NCI-H1105 treated with DMSO at 0.1 percent for 48 hours (cell line): Measurements from ENCODE around the gene ITLN1.
"Not testable (repeated sequence)": the region's sequence is repeated elsewhere in the genome, so short reads cannot be mapped to it uniquely, and the experiment has no call there.

ENCODE experiments used
- DNase-seq: peaks from one replicate; lab custom pipeline; 2025; lab: John Stamatoyannopoulos, UW

The ITLN1 gene

DNA sequence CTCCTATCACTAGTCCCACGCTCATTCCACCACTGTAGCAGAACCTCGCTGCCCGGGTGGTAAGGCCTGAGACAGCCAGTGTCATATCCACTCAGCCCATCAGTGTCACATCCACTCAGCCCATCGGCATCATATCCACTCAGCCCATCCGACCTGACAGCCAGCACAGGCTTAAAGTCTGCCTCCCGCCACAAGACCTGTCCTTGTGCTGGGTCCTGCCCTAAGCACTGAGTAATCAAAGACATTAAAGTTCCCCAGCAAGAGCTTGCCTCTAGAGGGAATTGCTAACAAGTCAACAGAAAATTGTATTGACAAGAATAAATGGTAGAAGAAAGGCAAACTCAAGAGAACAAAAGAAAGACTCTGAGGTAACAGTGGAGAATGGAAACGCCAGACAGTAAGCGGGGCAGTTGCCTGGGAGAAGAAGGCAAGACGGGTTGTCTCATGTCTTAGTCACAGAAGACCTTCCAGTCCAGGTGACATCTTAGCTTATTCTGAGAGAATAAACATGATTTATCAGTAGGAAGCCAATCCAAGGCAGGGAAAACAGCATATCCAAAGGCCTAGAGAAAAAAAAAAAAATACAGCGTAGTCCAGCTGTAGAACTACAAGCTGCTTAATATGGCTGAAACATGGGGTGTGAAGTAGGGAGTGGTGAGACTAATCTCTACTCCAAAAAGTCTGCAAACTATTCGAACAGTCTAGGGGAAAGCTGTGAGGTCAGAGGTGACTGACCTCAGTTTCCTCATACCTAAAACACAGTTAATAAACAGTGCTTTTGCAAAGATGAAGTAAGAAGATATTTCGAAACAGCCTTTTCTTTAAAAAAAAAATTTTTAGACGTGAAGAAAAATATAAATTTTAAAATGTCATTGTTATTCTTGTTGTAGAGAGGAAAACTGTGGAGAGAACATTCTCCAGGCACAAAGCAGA is 1.1 kb downstream of the ITLN1 start:
- DNase-seq = no peak

GRCh38 chr1:160882582-160882981 is 2.4 kb downstream of the ITLN1 start:
- DNase-seq = no peak

DNA sequence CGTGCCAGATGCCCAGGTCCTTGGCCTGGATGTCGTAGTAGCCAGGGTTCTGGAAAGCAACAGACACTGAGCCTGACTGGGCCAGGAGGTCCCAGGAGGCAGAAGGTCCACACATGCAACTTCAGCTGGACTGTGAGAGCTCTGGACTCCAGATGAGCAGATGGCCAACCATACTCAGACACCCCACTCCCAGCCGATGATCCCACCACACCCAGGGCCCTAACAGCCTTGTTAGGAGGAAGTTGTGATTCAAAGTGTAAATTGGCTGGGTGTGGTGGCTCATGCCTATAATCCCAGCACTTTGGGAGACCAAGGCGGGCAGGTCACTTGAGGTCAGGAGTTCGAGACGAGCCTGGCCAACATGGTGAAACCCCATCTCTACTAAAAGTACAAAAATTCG is 3.7 kb downstream of the ITLN1 start:
- not testable (repeated sequence) for DNase-seq

DNA sequence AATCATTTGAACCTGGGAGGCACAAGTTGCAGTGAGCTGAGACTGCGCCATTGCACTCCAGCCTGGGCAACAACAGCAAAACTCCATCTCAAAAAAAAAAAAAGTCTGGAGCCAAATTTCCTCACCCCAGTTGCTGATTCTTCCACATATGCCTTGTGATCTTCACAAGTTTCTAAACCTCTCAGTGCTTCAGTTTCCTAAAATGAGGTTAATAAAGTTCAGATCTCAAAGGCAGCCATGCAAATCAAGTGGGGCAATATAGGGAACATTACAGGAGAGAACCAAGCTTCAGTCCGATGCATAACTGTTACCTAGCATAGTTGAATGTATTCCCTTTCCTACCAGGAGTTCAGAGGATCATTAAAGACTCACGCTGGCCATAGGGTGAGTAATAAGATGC is 4.8 kb downstream of the ITLN1 start:
- no peak for DNase-seq

DNA sequence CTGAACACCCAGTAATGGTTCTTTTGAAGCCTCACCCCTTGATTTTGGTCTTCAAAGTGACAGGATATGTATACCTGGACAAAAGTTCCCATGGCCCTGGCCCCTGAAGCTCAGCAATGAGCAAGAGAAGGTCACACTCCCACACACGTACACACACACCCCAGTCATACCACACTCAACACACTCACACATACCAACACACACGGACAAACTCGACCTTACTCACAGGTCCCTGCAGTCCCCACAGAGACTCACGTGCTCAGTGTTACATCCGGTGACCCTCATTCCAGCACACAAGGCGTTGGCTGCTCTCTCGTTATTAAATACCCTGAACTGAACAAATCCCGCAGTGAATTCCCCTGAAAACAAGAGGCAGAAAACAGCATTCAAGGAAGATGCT is 5.9 kb downstream of the ITLN1 start:
- no peak for DNase-seq

- no peak for DNase-seq
Observed at GRCh38 chr1:160877221-160877620, 7.8 kb downstream of the ITLN1 start.

- DNase-seq = no peak
Observed at GRCh38 chr1:160876311-160876710, 8.7 kb downstream of the ITLN1 start.

DNA sequence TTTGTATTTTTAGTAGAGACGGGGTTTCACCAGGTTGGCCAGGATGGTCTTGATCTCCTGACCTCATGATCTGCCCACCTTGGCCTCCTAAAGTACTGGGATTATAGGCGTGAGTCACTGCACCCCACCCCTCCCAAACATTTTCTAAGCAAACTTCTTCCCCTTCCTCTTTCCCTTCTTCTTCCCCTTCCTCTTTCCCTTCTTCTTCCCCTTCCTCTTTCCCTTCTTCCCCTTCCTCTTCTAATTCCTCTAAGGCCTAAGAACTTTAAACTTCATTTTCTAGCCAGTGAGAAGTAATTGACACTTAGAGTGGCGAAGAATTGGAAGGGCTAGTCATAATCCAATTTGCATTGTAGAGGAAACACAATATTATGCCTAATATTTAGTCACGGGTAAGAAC is 9.4 kb downstream of the ITLN1 start:
- not testable (repeated sequence) for DNase-seq

GRCh38 chr1:160874935-160875334 is 10.0 kb downstream of the ITLN1 start:
- no peak for DNase-seq

DNA sequence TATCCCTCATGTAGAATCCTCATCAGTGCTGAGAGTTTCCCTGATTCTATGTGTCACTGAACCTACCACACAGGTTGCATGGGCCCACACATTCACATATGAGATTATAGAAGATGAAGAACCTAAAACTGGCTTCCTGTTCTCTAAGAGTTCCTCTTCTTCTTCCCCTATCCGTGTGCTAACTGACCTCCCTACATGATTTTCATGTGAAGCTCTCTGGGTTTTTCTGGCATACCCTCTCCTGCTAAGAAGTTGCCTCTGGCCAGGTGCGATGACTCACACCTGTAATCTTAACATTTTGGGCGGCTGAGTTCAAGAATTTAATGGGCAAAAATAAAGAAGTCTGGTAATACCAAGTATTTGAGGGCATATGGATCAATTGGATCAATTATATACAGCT is 16.8 kb downstream of the ITLN1 start:
- DNase-seq = no peak

DNA sequence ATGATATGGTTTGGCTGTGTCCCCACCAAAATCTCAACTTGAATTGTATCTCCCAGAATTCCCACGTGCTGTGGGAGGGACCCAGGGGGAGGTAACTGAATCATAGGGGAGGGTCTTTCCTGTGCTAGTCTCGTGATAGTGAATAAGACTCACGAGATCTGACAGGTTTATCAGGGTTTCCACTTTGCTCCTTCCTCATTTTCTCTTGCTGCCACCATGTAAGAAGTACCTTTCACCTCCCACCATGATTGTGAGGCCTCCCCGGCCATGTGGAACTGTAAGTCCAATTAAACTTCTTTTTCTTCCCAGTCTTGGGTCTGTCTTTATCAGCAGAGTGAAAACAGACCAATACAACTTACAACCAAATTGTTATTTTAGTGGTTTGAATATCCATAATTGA is 17.3 kb downstream of the ITLN1 start:
- DNase-seq = not testable (repeated sequence)

DNA sequence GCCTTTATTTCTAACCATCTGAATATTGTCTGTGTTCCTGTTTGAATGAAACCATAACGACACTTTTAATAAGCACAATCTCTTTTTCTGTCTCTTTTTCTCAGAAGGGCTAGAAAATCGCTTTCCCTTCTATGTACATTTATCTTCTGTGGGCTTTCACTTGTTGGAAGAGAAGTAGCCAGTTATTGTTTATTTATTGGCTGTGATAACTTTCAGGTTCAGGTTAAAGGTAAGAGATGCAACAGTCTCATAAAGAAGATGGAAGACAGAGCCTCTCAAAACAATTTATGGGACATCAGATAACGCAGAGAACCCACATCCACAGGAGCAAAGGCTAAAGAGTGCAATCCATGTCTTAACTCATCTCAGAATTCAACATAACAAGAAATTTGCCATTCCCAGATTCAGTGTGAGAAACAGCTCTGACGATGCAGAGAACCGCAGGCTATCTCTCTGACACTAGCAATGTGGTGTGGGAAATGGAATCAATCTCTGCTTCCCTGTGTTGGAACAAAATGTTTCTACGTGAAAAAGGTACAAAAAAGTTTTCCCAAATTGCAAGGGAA is 18.2 kb downstream of the ITLN1 start:
- no peak for DNase-seq

DNA sequence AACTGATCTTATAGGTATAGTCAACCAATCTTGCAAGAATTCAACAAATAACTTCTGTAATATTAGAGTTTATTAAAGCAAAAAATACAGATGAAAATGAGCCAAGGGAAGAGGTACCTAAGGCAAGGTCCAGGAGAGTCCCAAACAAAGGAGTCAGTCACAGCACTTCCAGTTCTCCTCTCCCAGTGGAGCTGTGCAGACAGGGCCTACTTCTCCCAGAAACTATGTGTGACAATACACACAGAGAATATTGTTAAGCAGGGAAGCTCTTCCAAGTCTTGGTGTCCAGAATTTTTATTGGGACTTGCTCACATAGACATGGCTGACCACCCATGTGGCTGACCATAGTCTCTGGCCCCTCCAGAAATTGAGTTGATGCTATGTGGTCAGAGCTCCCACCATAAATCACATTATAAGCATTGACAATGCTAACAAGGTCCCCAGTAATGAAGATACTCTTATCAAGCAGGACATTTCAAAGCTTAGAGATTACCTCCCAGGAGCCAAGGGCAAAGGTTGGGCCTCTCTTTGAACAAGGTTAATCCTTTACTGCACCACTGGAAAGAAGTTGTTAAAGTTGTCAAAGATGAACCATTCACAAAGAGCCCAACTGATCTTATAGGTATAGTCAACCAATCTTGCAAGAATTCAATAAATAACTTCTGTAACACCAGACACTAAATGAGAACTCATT is 18.8 kb downstream of the ITLN1 start:
- DNase-seq = no peak

DNA sequence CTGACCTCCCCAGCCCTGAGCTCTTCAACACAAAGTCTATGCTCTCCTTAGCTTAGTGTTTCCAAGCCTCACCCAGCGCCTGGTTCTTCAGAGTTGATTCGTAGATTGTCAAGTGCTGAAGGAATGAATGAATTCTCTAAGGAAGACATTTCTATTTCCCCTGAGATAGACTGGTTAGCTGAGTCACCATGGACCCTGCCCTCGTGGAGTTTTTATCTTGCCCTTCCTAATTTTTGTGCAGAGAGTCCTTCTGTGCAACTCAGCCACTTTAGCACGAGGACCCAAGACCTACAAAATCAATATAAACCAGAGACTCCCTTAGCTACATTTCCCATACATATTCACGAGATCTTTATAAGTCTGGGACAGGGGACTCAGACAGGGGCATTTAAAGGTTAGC is 19.6 kb downstream of the ITLN1 start:
- DNase-seq = no peak

GRCh38 chr1:160864173-160864572 is 20.8 kb downstream of the ITLN1 start:
- DNase-seq = no peak

GRCh38 chr1:160863774-160864131 is 21.2 kb downstream of the ITLN1 start:
- DNase-seq = no peak

DNA sequence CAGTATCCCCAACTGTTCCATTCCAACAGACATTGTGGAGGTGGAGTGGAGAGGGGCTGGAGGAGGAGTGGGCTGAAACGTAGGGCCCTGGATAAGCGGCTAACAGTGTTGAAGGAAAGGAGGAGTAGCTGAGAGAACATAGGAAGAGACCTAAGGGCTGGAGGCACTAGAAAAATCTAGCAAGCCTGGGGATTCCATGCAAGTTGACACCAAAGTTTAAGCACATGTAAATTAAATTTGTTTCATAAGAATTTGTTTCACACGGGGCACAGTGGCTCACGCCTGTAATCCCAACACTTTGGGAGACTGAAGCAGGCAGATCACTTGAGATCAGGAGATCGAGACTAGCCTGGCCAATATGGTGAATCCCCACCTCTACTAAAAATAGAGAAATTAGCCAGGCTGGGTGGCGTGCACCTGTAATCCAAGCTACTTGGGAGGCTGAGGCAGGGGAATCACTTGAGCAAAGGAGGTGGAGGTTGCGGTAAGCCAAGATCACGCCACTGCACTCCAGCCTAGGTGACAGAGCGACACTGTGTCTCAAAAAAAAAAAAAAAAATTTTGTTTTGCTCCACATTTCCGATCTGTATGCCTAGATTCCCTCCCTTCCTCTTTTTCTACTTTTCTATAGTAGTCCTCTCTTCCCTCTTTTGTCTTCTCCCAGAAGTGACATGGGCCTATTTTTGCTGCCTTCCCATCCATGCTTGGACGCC is 21.8 kb downstream of the ITLN1 start:
- no peak for DNase-seq

DNA sequence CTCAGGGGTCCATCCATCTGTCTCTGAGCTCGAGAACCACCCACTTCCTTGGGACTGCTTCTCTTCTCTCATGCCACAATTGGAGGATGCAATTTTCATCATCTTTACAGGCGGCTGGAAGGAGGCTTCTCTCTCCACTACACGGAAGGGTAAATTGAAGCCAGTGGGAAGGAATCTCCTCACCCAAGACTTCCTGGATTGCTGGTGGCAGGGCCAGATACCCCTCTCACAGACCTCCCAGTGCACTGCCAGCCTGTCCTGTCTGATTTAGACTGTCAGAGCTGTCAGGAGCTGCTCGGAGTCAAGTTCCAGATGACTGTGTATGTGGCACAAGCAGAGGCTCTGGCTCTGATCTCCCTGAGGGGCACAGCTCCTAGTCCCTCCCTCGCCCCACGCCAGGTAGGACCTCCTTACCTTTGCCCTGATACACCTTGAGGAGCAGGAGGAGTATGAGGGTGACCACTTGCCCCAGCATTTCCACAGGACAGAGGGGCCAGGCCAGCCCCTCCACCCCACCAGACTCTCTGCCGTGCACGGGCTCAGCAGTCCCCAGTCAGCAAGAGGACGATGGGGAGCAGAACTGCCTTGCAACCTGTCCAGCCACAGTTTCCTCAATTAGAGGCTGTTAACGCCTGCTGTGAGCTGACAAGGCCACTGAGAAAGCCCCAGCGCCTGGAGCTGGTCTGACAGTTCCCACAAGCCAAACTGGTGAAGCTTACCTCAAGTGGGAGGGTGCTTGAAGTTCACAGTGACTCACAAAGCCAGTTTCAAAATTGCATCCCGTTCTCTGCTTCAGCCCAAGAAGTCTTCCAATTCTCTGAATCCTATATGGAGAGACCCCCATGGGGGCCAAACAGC is 22.5 kb downstream of the ITLN1 start, which contains the start of gene CD244:
TSS of gene CD244 (minus strand) at position 685 of the 858 bp plus-strand sequence. CDS start at position 475, 210 bp downstream.
- no peak for DNase-seq

- DNase-seq = no peak
Observed at GRCh38 chr1:160860840-160861505, 24.0 kb downstream of the ITLN1 start.

DNA sequence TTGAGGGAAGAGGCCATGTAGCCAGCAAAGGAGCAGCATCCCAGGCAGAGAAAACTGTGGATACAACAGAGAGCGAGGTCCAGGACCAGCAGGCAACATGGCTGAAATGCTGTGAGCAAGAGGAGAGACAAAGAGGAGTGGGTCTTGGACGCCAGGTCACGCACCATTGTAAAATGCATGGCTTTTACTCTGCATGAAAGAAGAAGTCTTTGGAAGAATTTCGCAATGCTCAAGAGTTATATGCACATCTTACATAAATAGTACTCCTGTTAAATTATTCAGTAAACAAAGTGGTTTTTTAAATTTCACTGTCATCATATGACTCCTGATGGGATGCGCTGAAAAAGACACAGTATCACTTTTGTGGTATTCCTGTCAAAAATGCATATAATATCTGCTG is 25.8 kb downstream of the ITLN1 start:
- DNase-seq = no peak

DNA sequence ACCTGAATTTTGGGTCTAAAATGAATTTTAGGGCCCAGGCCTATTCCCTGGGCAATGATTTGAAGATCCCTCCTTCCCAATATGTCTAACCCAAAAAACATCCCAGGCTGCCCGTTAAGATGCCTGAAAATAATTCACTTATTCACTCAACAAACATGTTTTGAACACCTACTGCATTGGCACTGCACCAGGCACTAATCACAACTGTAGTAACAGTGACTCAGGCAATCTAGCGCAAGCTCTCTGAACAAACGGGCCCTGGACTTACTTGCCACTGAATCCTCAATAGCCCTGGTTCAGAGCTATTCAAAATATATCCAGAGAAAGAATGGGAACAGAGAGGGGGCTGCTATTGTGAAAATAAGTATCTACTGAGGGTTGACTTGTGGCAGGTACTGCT is 26.5 kb downstream of the ITLN1 start:
- no peak for DNase-seq
